Astrocyte of the hippocampus (primary cell): ENCODE data around the gene EXOC4.
"Not testable (repeated sequence)": the region's sequence is repeated elsewhere in the genome, so short reads cannot be mapped to it uniquely, and the experiment has no call there.

Experiments used
- DNase-seq: peaks from one replicate; pipeline ENCODE4 v3.0.0; 2011; ENCODE audit warnings: low read depth, low spot score

Gene EXOC4

DNA sequence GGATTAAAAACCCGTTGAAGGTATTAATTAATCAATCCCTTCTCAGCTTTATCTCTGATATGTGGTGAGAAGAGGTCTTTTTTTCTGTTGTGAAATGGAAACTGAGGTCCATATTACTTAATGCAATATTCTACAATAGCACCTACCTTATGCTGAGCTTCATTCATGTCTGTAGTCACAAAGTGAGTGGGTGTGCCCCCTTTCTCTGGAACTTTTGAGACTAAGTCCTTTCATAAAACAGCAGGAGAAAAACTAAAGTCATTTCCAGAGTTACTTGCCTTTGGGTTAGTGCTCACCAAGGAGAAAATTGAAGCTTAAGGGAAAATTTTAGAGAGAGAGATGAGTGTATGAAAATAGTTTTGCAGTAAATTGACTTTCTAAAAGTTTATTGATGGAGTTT is 61.2 kb downstream of the EXOC4 start:
- DNase-seq, result no peak

DNA sequence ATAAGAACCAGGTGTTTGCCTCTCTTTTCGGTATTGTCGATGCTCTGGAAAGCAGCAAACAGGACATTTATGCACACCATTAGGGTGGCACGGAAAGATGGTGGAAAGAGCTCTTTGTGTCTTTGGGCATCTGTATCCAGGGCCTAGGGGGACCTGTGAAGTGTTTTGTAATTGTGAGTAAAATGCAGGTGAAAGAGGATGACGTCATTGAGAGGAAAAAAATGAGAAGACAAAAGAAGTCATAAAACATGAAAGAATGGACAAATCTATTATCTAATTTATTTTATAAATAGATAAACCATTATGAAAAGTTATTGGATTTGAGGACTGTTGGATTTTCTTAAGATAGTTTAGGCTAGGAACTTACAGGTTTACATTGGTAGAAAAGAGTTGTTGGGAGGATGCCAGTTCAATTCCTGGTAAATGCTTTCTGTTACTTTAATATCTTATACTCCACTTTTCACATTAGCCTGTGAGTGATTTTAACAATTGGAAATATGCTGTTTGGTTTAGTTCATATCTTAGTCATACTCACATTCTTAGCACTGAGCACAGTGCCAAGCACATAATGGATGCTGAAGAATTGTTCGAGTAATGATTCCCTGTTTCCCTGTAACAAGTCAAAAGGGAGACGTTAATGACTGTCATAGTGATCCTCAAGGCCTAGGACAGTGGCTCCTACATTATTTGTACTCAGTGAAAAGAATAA is 62.6 kb downstream of the EXOC4 start:
- peak; percentile 58 for DNase-seq

DNA sequence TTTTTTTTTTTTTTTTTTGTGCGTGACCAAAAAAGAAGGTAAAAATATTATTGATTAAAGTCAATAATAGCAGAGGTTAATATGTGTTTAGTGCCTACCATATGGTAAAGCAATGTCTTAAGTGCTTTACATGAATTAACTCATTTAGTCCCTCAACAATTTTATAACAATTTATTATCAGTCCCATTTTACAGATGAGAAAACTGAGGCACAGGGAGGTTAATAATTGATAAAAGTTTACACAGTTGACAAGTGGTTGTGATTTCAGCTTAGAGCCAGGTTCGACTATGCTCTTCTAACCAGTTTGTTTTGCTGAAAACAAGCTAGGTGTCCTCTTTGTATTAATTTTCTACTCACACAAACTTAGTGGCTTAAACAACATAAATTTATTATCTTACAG is 67.0 kb downstream of the EXOC4 start:
- no peak for DNase-seq

GRCh38 chr7:133320891-133321290 is 68.0 kb downstream of the EXOC4 start:
- DNase-seq, result no peak

- DNase-seq, result not testable (repeated sequence)
Observed at GRCh38 chr7:133321366-133321765, 68.5 kb downstream of the EXOC4 start.

GRCh38 chr7:133326745-133327144 is 73.9 kb downstream of the EXOC4 start:
- not testable (repeated sequence) for DNase-seq

GRCh38 chr7:133328021-133328420 is 75.1 kb downstream of the EXOC4 start:
- not testable (repeated sequence) for DNase-seq

DNA sequence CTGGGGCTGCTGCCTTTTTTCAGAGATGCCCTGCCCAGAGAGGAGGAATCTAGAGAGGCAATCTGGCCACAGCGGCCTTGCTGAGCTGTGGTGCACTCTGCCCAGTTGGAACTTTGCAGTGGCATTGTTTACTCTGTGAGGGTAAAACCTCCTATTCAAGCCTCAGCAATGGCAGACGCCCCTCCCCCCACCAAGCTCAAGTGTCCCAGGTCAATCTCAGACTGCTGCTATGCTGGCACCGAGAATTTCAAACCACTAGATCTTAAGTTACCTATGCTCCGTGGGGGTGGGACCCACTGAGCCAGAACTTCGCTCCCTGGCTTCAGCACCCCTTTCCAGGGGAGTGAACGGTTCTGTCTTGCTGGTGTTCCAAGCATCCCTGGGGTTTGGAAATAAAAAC is 77.2 kb downstream of the EXOC4 start:
- no peak for DNase-seq

- peak; percentile 46 for DNase-seq
Observed at GRCh38 chr7:133331861-133332260, 79.0 kb downstream of the EXOC4 start.

DNA sequence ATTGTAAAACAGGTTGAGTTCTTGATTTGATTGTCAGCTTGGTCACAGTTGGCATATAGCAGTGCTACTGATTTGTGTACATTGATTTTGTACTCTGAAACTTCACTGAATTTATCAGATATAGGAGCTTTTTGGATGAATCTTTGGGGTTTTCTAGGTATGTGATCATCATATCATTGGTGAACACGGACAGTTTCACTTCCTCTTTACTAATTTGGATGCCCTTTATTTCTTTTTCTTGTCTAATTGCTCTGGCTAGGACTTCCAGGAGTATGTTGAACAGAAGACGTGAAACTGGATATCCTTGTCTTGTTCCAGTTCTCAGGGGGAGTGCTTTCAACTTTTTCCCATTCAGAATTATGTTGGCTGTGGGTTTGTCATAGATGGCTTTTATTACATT is 86.9 kb downstream of the EXOC4 start:
- no peak for DNase-seq

DNA sequence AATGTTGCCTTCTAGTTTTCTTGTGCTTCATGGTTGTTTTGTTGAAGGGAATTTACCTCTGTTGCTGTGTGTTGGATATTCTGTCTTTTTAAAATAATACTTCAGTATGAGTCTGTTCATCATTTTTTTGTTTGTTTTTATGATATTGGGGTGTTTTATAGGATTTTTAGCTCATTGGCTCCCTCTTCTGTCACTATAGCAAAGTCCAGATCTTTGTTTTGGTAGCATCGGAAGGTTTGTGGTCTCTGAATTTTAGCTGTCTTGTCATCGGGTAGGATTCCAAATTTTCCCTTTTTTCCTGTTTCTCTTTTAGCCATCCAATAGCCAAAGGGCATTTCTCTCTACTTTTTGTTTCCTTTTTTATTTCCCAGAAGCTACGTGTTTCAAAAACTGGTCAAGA is 91.4 kb downstream of the EXOC4 start:
- peak; percentile 27 for DNase-seq

- DNase-seq, result no peak
Observed at GRCh38 chr7:133345690-133346421, 93.0 kb downstream of the EXOC4 start.

- DNase-seq, result no peak
Observed at GRCh38 chr7:133348250-133348649, 95.4 kb downstream of the EXOC4 start.

DNA sequence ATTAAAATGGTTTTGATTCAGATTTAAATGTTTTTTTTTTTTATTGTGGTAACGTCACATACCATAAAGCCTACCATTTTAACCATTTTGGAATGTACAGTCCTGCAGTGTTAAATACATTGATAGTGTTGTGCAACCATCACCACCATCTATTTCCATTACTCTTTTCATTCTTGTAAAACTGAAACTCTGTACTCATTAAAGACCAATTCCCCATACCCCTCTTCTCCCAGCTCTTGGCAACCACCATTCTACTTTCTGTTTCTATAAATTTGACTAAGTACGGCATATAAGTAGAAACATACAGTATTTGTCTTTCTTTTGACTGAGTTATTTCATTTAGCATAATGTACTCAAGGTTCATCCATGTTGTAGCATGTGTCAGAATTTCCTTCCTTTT is 96.2 kb downstream of the EXOC4 start:
- DNase-seq, result no peak

GRCh38 chr7:133352430-133352829 is 99.6 kb downstream of the EXOC4 start:
- no peak for DNase-seq

GRCh38 chr7:133353775-133354174 is 100.9 kb downstream of the EXOC4 start:
- DNase-seq, result no peak

DNA sequence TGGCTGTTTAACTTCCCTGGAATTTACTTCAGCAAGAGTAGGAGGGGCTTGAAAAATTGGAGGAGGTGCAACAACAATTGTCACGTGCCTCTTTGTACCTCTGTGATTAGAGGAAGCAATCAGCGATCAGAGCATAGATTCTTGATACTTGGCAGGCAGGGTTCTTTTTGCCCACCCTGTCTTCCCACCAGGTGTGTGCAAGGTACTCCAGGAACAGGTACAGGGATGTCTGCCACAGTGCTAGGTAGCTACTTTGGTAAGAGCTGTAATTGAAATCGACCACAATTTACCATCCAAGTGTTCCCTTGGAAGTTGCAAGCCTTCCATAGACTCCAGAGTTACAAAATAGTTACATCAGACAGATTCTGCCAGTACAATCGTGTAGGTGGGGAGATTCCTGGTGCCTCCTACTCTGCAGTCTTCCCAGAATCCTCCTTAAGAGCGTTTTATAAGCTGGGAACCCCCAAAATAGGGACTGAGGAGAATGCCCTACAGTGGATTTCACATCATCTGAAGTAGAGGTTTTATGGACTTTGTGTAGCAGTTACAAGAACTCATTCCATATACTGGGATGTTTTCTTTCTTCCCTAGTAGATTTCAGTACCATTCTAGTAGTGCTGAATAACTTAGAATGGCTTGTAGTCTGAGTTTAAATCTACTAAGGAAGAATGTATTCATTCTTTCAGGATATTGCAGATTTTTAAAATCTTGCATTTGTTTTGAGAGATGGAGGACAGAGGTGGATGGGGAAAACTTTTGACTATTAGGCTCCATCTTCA is 101.9 kb downstream of the EXOC4 start:
- no peak for DNase-seq

DNA sequence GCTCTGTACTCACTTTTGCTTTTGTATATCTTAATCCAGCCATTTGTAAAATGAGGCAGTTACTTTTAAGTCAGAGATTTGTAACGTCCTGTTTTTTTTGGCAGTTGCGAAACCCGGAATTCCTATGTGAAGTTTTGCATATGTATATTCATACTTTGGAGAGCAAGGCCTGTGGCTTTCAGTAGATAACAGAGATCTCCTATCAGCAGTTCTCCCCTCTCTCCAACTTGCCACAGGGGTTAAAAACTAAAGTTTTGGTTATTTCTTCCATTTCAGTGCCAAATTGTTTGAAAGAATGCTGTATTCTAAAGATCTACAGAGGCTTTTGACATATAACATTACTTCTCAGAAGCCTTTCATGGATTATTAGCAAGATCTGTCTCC is 102.4 kb downstream of the EXOC4 start:
- DNase-seq, result peak; percentile 50

GRCh38 chr7:133355822-133356221 is 102.9 kb downstream of the EXOC4 start:
- no peak for DNase-seq

GRCh38 chr7:133358708-133359107 is 105.8 kb downstream of the EXOC4 start:
- peak; percentile 49 for DNase-seq

GRCh38 chr7:133359449-133359848 is 106.6 kb downstream of the EXOC4 start:
- DNase-seq, result no peak

- DNase-seq, result no peak
Observed at GRCh38 chr7:133360201-133360600, 107.3 kb downstream of the EXOC4 start.

GRCh38 chr7:133361806-133362205 is 108.9 kb downstream of the EXOC4 start:
- DNase-seq, result no peak
